H1 (cell line): ENCODE measurements around the gene MARK3. TPM values are rescaled to one million over a fixed set of nuclear protein-coding genes. Genes with fewer than 3 reads are reported as not detected.

Experiments
- POLR2A ChIP-seq, 2 experiments: IDR thresholded peaks; 1 replicate in 1 of 2; 2 replicates in 1 of 2; pipeline ENCODE4 v1.6.1; 2011; ENCODE audit warnings: low read depth in 2 of 2, low read length in 2 of 2, mild to moderate bottlenecking in 2 of 2; ENCODE audit errors: control extremely low read depth in 1 of 2
- POU5F1 ChIP-seq: IDR thresholded peaks from 2 replicates; pipeline ENCODE4 v1.6.1; 2011; ENCODE audit warnings: low read depth, mild to moderate bottlenecking, low read length, moderate library complexity
- RNF2 ChIP-seq: fragments of 200-900, 300-1000 bp; sonication (generic); IDR thresholded peaks from 2 replicates; pipeline ENCODE4 v1.7.1; 2016; ENCODE audit warnings: borderline replicate concordance, low read depth, mild to moderate bottlenecking, antibody characterized with exemption, low read length; ENCODE audit not compliant: poor library complexity, severe bottlenecking; ENCODE audit errors: missing control alignments
- SRF ChIP-seq: IDR thresholded peaks from 2 replicates; pipeline ENCODE4 v1.6.1; 2011; ENCODE audit warnings: mild to moderate bottlenecking, low read depth, low read length, moderate library complexity
- YY1 ChIP-seq: IDR thresholded peaks from 2 replicates; pipeline ENCODE4 v1.6.1; 2011; ENCODE audit warnings: low read depth, mild to moderate bottlenecking, low read length
- polyA plus RNA-seq, 7 experiments: library from polyadenylated mRNA; depleted of rRNA in 3 of 7; stranded (reverse) in 5 of 7; unstranded in 2 of 7; fragments of >200 nt in 5 of 7; fragments of 200-250 nt in 2 of 7; gene quantifications; 1 replicate in 5 of 7; 2 replicates in 1 of 7; 4 replicates in 1 of 7; pipeline versions ENCODE4 v1.2.1 to v1.2.3, GENCODE V29; 2011 to 2013; ENCODE audit warnings: missing spikeins in 2 of 7, mixed read lengths in 2 of 7
- total RNA-seq: library from RNA; stranded (reverse); fragmentation: NEBNext Ultra II Directional; extraction: Animal tissue kit (Norgen Biotek cat#: 25700); gene quantifications from 2 replicates; pipeline ENCODE4 v1.2.1, GENCODE V29; 2021

Gene MARK3
- total and polyA plus RNA-seq, 2 of the 8 experiments (the other 6 are each of a cell fraction or from before 2014, with no cell fraction given): 39.4 to 76.9 TPM

GRCh38 chr14:103343905-103344797 lies 41.1 kb upstream of the MARK3 start (continued):
- no peak for TF ChIP-seq POU5F1
- no peak for TF ChIP-seq YY1
- no peak for TF ChIP-seq SRF
- no peak for TF ChIP-seq RNF2
- peak; percentile 40 to 53 for TF ChIP-seq POLR2A (IDR thresholded peaks at IDR 0.05; ENCODE audit: control extremely low read depth in 1 of 2, low read depth in 2 of 2, low read length in 2 of 2)
